HG02759 (cell line): ENCODE data around the gene DST.

Experiments
- ATAC-seq: cut with Tn5 transposase; IDR thresholded peaks from one replicate; pipeline ENCODE4 v1.9.1; 2021; ENCODE audit warnings: mild to moderate bottlenecking, moderate library complexity; ENCODE audit not compliant: unreplicated experiment

DST gene

GRCh38 chr6:56488281-56488680, 154.4 kb downstream of the DST start:
- ATAC-seq, result no peak

DNA sequence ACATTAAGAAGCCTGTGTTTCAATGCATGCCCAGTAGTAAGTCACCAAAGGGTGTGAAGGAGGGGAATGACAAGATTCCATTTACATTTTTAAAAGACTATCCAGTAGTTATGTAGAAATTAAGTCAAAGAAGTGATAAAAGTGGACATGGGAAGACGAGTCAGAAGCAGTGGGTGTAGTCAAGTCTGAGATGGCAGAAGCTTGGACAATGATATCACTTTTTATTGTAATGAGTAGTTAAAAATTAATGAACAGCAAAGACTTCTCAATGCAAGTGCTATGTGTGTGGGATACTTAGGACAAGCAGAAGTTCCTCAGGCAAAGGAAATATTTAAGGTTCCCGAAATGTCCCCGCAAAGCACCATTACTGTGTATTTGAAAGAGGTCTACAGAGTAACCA, 156.0 kb downstream of the DST start:
- ATAC-seq, result no peak

DNA sequence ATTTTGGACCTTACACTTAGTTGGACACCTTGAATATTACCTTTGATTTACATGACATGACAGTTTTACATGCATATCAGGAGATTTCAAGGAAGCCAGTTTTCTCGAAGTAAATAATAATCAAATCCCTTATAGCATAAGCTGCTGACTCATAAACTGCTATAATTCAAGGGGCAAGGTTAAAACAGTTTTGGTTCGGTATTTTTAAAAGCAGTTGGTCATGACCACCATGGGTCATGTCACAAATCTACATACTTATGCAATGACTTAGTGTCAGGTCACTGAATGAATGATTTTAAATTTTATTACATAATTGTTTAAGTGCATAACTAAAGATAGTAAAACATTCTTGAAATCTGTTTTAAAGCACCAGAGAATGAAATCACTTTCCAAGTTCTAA, 158.0 kb downstream of the DST start:
- no peak for ATAC-seq

GRCh38 chr6:56483929-56484328, 158.8 kb downstream of the DST start:
- no peak for ATAC-seq

- no peak for ATAC-seq
Observed at GRCh38 chr6:56482525-56482924, 160.2 kb downstream of the DST start.

- ATAC-seq, result no peak
Observed at GRCh38 chr6:56481957-56482356, 160.7 kb downstream of the DST start.

GRCh38 chr6:56480654-56481337, 161.9 kb downstream of the DST start:
- no peak for ATAC-seq

GRCh38 chr6:56480246-56480645, 162.4 kb downstream of the DST start:
- no peak for ATAC-seq

DNA sequence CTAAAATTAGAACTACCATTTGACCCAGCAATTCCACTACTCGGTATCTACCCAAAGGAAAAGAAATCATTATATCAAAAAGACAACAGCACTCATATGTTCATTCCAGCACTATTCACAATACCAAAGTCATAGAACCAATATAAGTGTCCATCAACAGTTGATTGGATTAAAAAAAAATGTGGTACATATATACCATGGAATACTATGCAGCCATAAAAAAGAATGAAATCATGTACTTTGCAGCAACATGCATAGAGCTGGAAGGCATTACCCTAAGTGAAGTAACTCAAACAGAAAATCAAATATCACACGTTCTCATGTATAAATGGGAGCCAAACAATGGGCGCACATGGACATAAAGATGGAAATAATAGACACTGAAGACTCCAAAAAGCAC, 163.3 kb downstream of the DST start:
- no peak for ATAC-seq

DNA sequence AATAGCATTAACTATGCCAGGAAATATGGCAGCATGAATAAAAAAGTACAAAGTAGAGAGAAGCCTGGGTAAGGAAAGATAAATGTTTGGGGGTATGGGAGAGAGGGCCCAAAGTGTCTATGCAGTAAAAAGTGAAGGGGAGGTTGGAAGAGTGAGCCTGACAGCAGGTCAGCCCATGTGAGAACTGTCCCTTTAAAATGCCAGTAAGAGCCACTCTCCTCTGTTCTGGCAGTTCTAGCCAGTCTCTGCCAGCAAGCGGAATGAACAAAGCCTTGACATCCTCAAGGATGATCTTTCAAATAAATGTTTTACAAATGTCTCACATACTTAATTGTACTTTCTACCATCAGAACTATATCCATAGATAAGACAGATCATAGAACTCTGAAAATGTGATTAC, 164.5 kb downstream of the DST start:
- ATAC-seq, result no peak

- ATAC-seq, result no peak
Observed at GRCh38 chr6:56477241-56477640, 165.4 kb downstream of the DST start.

DNA sequence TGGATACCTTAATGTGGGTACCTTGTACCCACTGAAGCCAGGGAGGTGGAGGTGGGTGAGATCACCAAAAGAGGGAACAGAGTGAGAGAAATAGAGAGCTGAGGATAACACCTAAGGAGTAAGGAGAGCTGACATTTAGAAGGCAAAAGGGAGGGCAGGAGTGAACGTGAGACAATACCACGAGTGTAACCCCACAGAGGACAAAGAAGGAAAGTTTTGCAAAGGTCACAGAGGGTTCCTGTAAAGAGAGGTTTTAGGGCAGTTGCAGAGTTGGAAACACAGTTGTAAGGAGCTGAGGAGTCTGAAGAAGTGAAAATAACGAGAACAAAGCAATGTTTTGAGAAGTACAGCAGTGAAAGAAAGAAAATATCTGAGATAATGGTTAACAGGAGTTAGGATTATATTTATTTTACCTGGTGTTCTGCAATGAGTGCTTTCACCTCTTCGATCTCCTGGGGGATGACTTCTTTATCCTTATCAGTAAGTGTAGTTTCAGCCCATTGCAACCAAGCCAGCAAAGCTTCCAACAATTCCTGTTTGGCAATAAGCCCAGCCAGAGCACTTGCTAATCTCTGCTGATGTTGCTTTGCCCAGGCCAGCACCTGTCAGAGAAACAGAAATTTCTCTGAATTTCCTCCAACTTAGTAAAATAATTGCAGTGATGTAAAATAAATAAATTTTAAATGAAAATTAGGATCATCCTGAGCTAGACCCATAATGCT, 166.8 kb downstream of the DST start:
- no peak for ATAC-seq

DNA sequence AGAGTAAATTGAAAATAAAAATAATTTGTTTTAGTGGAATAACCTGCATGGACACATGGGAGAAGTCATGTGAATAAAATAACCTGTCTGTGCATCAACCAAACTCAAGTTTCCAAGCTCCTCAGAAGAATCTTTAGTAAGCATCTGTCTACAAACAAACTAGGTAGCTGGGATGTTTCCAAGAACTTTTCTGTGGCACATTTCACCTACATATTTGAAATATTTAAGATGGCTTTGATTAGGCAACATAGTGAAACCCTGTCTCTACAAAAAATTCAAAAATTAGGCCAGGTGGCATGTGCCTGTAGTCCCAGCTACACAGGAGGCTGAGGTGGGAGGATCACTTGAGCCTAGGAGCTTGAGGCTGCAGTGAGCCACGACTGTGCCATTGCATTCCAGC, 168.2 kb downstream of the DST start:
- no peak for ATAC-seq

DNA sequence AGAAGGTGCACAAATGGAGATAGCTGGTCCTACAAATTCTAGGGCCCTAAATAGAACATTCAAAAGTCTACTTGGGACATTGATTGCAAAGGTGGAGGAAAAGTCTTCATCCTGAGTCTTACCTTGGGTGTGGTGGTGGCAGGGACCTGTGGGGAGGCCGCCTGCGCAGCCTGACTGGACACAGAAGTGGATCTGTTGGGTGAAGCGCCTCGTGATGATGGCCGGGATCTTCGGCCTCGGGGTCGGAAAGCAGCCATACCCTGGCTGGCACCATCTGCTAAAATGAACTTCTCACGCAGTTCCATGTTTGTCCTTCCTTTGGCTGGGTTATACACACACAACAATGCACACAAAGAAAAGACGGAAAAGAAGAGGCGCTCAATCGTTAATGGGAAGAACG, 179.2 kb downstream of the DST start:
- no peak for ATAC-seq

DNA sequence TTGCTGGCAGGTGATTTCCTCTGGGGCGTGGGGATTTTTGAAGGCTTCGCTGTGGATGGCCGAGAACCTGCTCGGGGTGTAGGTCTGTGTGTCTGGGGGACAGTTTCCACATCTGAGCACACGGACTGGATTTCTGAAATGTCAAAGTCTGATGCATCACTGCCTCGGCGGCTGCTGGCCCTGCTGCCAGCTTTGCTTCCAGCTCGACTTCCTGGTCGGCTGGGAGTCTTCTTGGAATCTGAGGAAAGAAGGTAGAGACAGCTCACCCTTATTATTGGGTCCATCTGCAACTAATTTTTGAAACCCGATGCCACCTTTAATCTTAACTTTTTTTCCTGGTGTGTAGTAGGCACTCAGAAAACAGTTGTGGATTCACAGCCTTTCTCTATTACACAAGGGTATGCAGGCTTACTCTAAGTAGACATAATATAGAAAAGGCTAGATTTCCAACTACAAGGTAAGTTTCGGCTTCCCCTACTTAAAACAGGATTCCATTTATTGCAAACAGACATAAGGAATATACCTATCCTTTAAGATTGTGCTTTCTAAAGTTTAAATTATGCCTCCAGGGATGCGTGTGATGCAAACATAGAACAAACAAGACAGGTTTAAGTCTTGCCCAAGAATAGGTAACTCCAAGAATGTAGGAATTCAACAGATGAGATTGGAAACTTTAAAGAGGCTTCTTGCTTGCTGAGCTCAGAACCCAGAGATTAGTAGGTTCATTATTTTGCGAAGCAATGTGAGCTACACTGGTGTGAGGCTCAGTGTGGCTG, 183.5 kb downstream of the DST start:
- ATAC-seq, result no peak

GRCh38 chr6:56458324-56458884, 184.3 kb downstream of the DST start:
- ATAC-seq, result no peak

DNA sequence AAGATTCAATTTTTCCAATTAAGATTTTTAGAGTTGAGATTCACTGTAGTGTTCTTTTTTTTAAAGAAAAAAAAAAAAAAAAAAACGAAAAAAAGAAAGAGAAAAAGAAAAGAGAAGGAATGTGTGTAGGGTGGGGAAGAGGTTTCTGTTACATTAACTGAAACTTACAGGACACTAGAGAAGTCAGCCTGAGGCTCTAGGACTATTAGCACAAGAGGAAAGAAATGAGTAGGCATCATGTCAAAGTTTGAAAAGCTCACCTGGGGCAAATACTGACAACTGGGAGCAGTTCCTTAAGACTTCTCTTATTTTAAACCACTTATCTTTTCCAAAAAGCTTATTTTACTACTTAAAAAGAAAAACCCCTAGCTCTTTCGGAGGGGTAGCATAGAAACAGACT, 185.9 kb downstream of the DST start:
- no peak for ATAC-seq

GRCh38 chr6:56450882-56451739, 191.6 kb downstream of the DST start:
- no peak for ATAC-seq

DNA sequence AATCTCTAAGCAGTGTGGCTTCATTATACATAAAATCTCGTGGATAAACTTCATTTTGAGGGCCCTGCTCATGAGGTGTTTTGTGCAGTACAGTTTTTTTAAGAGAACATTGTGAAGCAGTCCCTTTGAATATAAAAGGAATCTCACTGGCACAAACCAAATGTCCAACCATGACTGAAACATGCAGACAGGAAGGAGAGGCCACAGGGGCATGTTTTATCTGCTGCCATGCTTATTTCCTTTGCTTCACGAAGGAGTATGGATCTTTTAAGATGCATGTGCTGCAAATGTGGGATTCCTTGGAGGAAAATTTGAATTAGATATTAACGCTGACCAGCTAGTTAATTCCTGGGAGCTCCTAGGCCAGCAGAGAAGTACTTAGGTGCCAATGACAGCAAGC, 192.3 kb downstream of the DST start:
- no peak for ATAC-seq

DNA sequence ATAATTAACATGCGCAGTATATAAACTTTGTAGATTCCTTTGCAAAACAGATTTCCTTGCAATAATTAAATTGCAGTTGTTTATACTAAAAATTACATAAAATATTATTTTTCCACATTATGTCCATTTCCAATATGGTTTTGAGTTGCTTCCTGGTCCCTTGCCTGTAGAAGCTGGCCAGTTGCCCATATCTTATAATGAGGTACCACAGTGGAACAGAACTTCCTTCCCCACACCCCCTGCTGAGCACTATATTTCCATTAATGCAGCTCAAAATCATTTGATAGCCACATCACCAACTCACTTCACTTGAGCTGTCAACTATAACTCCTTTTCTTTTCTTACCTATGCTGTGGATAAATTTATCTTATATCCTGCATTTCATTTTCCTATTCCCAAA, 194.6 kb downstream of the DST start:
- ATAC-seq, result no peak

DNA sequence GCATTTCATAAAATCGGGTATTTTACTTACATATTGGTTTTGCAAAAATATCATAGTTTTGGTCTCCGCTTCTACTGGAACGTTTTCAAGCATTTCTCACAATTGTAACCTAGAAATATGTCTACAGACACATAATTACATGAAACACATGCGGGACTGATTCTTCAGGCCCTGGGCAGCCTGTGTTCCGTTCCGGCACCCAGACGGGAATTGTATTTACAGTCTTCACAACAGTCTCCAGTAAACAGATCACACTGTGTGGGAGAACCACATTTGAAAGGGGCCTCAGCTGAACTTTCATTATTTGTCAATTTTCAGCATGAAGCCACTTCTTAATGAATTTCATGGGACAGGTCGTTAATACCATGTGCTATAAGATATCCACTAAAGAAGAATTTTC, 196.9 kb downstream of the DST start:
- ATAC-seq, result no peak
